Measurements from ENCODE around the gene CCDC159.

Gene CCDC159

DNA sequence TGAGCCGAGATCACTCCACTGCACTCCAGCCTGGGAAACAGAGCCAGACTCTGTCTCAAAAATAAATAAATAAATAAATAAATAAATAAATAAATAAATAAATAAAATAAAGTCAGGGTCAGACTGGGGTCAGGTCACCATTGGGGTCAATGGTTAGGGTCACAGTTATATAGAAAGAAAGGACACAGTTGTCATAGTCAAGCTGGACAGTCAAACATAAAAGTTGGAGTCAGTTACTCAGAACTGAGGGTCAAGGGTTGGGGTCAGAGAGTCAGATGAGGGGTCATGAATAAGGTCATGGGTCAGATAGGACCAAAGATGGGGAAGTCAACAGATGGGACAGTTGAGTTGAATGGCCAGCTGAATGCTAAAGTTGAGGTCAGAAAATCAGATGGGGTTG is 54.5 kb downstream of the CCDC159 start:
- no peaks in the 10 kb centered on the region for H3K79me2 ChIP-seq (ENCODE audit: control insufficient read depth, low read length)
- H3K27me3 ChIP-seq (ENCODE audit: control insufficient read depth, low read length) = no peaks in the 10 kb centered on the region
- no peak overlapping the region for H3K27ac ChIP-seq (ENCODE audit: low read depth, low read length)
- no peaks in the 10 kb centered on the region for H3K4me1 ChIP-seq (ENCODE audit: control insufficient read depth, low read length)
- TF ChIP-seq, protein P1, sequence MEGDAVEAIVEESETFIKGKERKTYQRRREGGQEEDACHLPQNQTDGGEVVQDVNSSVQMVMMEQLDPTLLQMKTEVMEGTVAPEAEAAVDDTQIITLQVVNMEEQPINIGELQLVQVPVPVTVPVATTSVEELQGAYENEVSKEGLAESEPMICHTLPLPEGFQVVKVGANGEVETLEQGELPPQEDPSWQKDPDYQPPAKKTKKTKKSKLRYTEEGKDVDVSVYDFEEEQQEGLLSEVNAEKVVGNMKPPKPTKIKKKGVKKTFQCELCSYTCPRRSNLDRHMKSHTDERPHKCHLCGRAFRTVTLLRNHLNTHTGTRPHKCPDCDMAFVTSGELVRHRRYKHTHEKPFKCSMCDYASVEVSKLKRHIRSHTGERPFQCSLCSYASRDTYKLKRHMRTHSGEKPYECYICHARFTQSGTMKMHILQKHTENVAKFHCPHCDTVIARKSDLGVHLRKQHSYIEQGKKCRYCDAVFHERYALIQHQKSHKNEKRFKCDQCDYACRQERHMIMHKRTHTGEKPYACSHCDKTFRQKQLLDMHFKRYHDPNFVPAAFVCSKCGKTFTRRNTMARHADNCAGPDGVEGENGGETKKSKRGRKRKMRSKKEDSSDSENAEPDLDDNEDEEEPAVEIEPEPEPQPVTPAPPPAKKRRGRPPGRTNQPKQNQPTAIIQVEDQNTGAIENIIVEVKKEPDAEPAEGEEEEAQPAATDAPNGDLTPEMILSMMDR (IDR thresholded peaks at IDR 0.05; ENCODE audit: low read depth, low read length, poor library complexity, severe bottlenecking) = no peak
- no peak for TF ChIP-seq EZH2phosphoT487 (IDR thresholded peaks at IDR 0.05; ENCODE audit: borderline replicate concordance, low read length)
- no peak overlapping the region for H3K4me3 ChIP-seq (ENCODE audit: low read length)
- H3K36me3 ChIP-seq (ENCODE audit: control insufficient read depth, low read length) = no peaks in the 10 kb centered on the region
- no peaks in the 10 kb centered on the region for H4K20me1 ChIP-seq (ENCODE audit: control insufficient read depth, insufficient read depth, low read depth, low read length)
- no peak overlapping the region for H3K4me2 ChIP-seq (ENCODE audit: low read length)
- no peaks in the 10 kb centered on the region for H3K9me3 ChIP-seq (ENCODE audit: control insufficient read depth, insufficient read depth, low read length)
- H3F3A ChIP-seq (ENCODE audit: control insufficient read depth, insufficient read depth) = no peaks in the 10 kb centered on the region
- H3K9me2 ChIP-seq (replicated peaks; ENCODE audit: control insufficient read depth, low read length) = no peaks in the 10 kb centered on the region

DNA sequence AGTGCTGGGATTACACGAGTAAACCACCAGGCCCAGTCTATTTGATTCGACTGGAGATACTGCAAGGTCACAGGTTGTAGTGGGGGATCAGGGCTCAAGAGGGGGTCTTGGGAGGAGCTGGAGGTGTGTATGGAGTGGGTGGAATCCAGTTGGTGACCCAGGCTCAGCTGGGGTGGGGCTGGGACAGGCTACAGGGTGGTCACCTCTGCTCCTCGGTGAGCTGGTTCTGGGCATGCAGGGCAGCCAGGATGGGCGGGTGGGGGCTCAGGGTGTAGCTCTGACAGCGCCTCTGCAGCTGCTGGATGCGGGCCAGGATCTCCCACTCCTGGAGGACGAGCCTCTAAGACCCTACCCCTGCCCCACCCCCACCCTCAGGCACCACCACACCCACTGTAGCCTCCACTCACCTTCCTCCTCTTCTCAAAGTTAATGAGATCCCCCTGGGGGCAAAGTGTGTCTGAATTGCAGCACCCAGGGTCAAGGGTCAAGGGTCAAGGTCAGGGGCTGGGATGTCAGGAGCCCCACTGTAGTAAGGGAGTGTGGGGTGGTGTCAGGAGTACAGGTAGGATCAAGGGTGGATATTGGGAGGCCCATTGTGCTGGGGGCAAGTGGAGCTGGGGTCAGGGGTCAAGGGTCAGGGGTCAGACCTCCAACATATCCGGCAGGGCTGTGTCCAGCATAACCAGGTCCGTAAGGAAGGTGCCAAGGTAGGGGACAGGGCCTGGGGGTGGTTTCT is 55.7 kb downstream of the CCDC159 start:
- H3K36me3 ChIP-seq (ENCODE audit: control insufficient read depth, low read length) = no peaks in the 10 kb centered on the region
- no peaks in the 10 kb centered on the region for H3F3A ChIP-seq (ENCODE audit: control insufficient read depth, insufficient read depth)
- H3K4me3 ChIP-seq (ENCODE audit: low read length) = no peak overlapping the region
- H3K27me3 ChIP-seq (ENCODE audit: control insufficient read depth, low read length) = no peaks in the 10 kb centered on the region
- no peaks in the 10 kb centered on the region for H4K20me1 ChIP-seq (ENCODE audit: control insufficient read depth, insufficient read depth, low read depth, low read length)
- no peak for TF ChIP-seq EZH2phosphoT487 (IDR thresholded peaks at IDR 0.05; ENCODE audit: borderline replicate concordance, low read length)
- TF ChIP-seq, protein P1 (IDR thresholded peaks at IDR 0.05; ENCODE audit: low read depth, low read length, poor library complexity, severe bottlenecking) = no peak
- H3K9me3 ChIP-seq (ENCODE audit: control insufficient read depth, insufficient read depth, low read length) = no peaks in the 10 kb centered on the region
- H3K9me2 ChIP-seq (replicated peaks; ENCODE audit: control insufficient read depth, low read length) = no peaks in the 10 kb centered on the region
- H3K4me2 ChIP-seq (ENCODE audit: low read length) = no peak overlapping the region
- H3K79me2 ChIP-seq (ENCODE audit: control insufficient read depth, low read length) = no peaks in the 10 kb centered on the region
- H3K27ac ChIP-seq (ENCODE audit: low read depth, low read length) = no peak overlapping the region
- no peaks in the 10 kb centered on the region for H3K4me1 ChIP-seq (ENCODE audit: control insufficient read depth, low read length)
